B cell (primary cell): ENCODE results near the gene PAK4. TPM values are rescaled to one million over a fixed set of nuclear protein-coding genes. Genes with fewer than 3 reads are reported as not detected.
A peak's percentile ranks its signal among the peaks of the same experiment; 100 is the strongest.

ENCODE experiments used
- ATAC-seq: fragments of 200-7000 bp; cut with Tn5 transposase; one replicate; pipeline ENCODE4 v1.10.0; 2021; ENCODE audit warnings: low read depth, mild to moderate bottlenecking, moderate number of reproducible peaks, moderate library complexity
- CTCF ChIA-PET: fragments of 350-600 bp; sonication (Branson Sonifier 250); formaldehyde crosslinking; loops from one replicate; lab custom pipeline; 2021; ENCODE audit warnings: antibody characterized with exemption, inconsistent platforms; lab: Charles Lee
- POLR2A ChIA-PET: fragments of 350-600 bp; sonication (Branson Sonifier 250); formaldehyde crosslinking; loops from one replicate; lab custom pipeline; 2021; ENCODE audit warnings: antibody characterized with exemption; lab: Charles Lee
- DNase-seq: peaks from one replicate; pipeline ENCODE4 v3.0.0; 2013
- H2AFZ ChIP-seq: 2 replicates; pipeline ENCODE4 v1.6.1; 2012; ENCODE audit warnings: mild to moderate bottlenecking, low read depth, low read length; ENCODE audit not compliant: insufficient read depth, poor library complexity, severe bottlenecking
- H3K27ac ChIP-seq, 2 donors: 1 replicate in 1 of 2; 2 replicates in 1 of 2; pipeline ENCODE4 v1.5.1; 2012 to 2013; ENCODE audit warnings: low read length in 2 of 2, mild to moderate bottlenecking in 2 of 2, moderate library complexity in 1 of 2
- H3K27me3 ChIP-seq, 4 experiments: fragments of 200-600 bp in 1 of 4; sonication (generic) in 1 of 4; replicated peaks in 1 of 4; 1 replicate in 2 of 4; 2 replicates in 2 of 4; pipeline versions ENCODE4 v1.6.1 to v1.7.0; 2013 to 2016; ENCODE audit warnings: low read length in 3 of 4, mild to moderate bottlenecking in 2 of 4, mixed read lengths in 1 of 4, moderate library complexity in 1 of 4; ENCODE audit not compliant: insufficient read depth in 4 of 4, control insufficient read depth in 3 of 4; ENCODE audit errors: control extremely low read depth in 1 of 4
- H3K36me3 ChIP-seq, 2 experiments: replicated peaks in 1 of 2; 1 replicate in 1 of 2; 2 replicates in 1 of 2; pipeline versions ENCODE4 v1.6.1 to v1.7.1; 2013; ENCODE audit warnings: low read length in 1 of 2; ENCODE audit not compliant: insufficient read depth in 2 of 2, control insufficient read depth in 1 of 2; ENCODE audit errors: control extremely low read depth in 1 of 2, extremely low read depth in 1 of 2
- H3K4me1 ChIP-seq, 2 donors: fragments of 200-600 bp in 1 of 2; sonication (generic) in 1 of 2; 1 replicate in 1 of 2; 2 replicates in 1 of 2; pipeline versions ENCODE4 v1.5.1 to v1.6.1; 2013 to 2017; ENCODE audit warnings: low read length in 2 of 2; ENCODE audit not compliant: control insufficient read depth in 2 of 2, insufficient read depth in 2 of 2
- H3K4me2 ChIP-seq: replicated peaks from 2 replicates; pipeline ENCODE3; 2012; ENCODE audit warnings: mild to moderate bottlenecking, low read depth, low read length; ENCODE audit not compliant: poor library complexity, severe bottlenecking
- H3K4me3 ChIP-seq, 5 experiments: fragments of 200-600 bp in 1 of 5; sonication (generic) in 1 of 5; 1 replicate in 3 of 5; 2 replicates in 2 of 5; pipeline versions ENCODE4 v1.5.1 to v1.7.0; 2011 to 2016; ENCODE audit warnings: low read length in 4 of 5, mild to moderate bottlenecking in 4 of 5, low read depth in 2 of 5, control low read depth in 1 of 5, moderate library complexity in 1 of 5; ENCODE audit not compliant: insufficient read depth in 1 of 5; ENCODE audit errors: control extremely low read depth in 1 of 5, extremely low read depth in 1 of 5
- H3K79me2 ChIP-seq: fragments of 200-600 bp; sonication (generic); one replicate; pipeline ENCODE4 v1.6.0; 2016; ENCODE audit warnings: low read length; ENCODE audit not compliant: control insufficient read depth, insufficient read depth
- H3K9ac ChIP-seq: fragments of 200-600 bp; sonication (generic); 2 replicates; pipeline ENCODE4 v1.6.1; 2017; ENCODE audit warnings: mild to moderate bottlenecking, low read length, moderate library complexity
- H3K9me3 ChIP-seq, 3 donors: one replicate each; pipeline versions ENCODE4 v1.6.1 to v1.7.1; 2013; ENCODE audit warnings: low read length in 2 of 3; ENCODE audit not compliant: control insufficient read depth in 2 of 3, insufficient read depth in 1 of 3; ENCODE audit errors: control extremely low read depth in 1 of 3
- H4K20me1 ChIP-seq: 2 replicates; pipeline ENCODE4 v1.6.0; 2012; ENCODE audit warnings: mild to moderate bottlenecking, low read length; ENCODE audit not compliant: insufficient read depth, control insufficient read depth, poor library complexity, severe bottlenecking
- H3K27ac Mint-ChIP-seq: one replicate; pipeline ENCODE4 v1.8.0; 2021; ENCODE audit warnings: mixed read lengths
- H3K27me3 Mint-ChIP-seq: one replicate; pipeline ENCODE4 v1.8.0; 2021; ENCODE audit warnings: mixed read lengths
- H3K4me1 Mint-ChIP-seq: one replicate; pipeline ENCODE4 v1.8.0; 2021; ENCODE audit warnings: mixed read lengths
- H3K4me3 Mint-ChIP-seq: one replicate; pipeline ENCODE4 v1.8.0; 2021; ENCODE audit warnings: mixed read lengths
- H3K9me3 Mint-ChIP-seq: one replicate; pipeline ENCODE4 v1.8.0; 2022; ENCODE audit warnings: mixed read lengths; ENCODE audit not compliant: insufficient read depth
- CTCF ChIP-seq: fragments of 200-600 bp; IDR thresholded peaks from one replicate; pipeline ENCODE4 v1.8.0; 2022; ENCODE audit warnings: antibody characterized with exemption, mild to moderate bottlenecking
- EZH2 ChIP-seq: IDR thresholded peaks from 2 replicates; pipeline ENCODE4 v1.6.1; 2012; ENCODE audit warnings: borderline replicate concordance, low read depth, mild to moderate bottlenecking, moderate library complexity, low read length; ENCODE audit not compliant: insufficient read depth, poor library complexity, severe bottlenecking
- WGBS: methylation state at CpG from one replicate; pipeline ENCODE4 v1.1.5; 2013; ENCODE audit warnings: missing lambda C conversion rate; ENCODE audit not compliant: insufficient coverage; 5-methylcytosine and 5-hydroxymethylcytosine counted together
- intact Hi-C: fragments of 100-400 bp; cut with micrococcal nuclease; formaldehyde crosslinking; loops from one replicate; pipeline ENCODE4 v1.10.0; 2022
- polyA plus RNA-seq: library from polyadenylated mRNA; depleted of rRNA; stranded (reverse); fragments of >200 nt; gene quantifications from 2 replicates; pipeline ENCODE4 v1.2.3, GENCODE V29; 2012
- total RNA-seq, 2 donors: library from RNA; stranded (reverse); fragments of 120-200 nt in 1 of 2; gene quantifications; 1 replicate in 1 of 2; 2 replicates in 1 of 2; pipeline versions ENCODE4 v1.2.3 to v1.2.4, GENCODE V29; 2013 to 2022

PAK4 gene
- total and polyA plus RNA-seq, 2 donors (not counting 1 experiment from before 2014, with no cell fraction given): 12.0 to 23.3 TPM

GRCh38 chr19:39131255-39131755 is 5.7 kb downstream of the PAK4 start:
- ATAC-seq: no peak
- Histone ChIP-seq H3K9me3 (no peaks in the 10 kb centered on the region), H3K79me2 (peaks cover 53% of the 10 kb centered on the region), H3K36me3 (no peaks in the 10 kb centered on the region), H3K9ac (no peak overlapping the region), H3K4me1 (peaks cover 0 to 14% of the 10 kb centered on the region in 2 donors), H2AFZ (no peak overlapping the region), H3K4me2 (peak overlapping the region; percentile 32), H3K4me3 (no peak overlapping the region), H4K20me1 (peaks cover 24% of the 10 kb centered on the region), H3K27ac (no peak overlapping the region), H3K27me3 (no peaks in the 10 kb centered on the region)
- Mint-ChIP-seq H3K27me3 (no peaks in the 10 kb centered on the region), H3K4me1 (peaks cover 49% of the 10 kb centered on the region), H3K27ac (peak overlapping the region; percentile 74), H3K4me3 (no peak overlapping the region), H3K9me3 (no peaks in the 10 kb centered on the region)
- no peak for DNase-seq
- POLR2A ChIA-PET: no interaction called here
- TF ChIP-seq EZH2: no peak
- TF ChIP-seq CTCF: no peak
- 3% methylated on average over 14 of the region's 18 CpGs for WGBS
- intact Hi-C loops: no loop called here
- CTCF ChIA-PET: interaction anchor here (1.3 to 2.2 kb wide), 2 partner anchors 9 to 20 kb away, joined by 3 to 8 read pairs; no protein-coding TSS in a partner anchor

DNA sequence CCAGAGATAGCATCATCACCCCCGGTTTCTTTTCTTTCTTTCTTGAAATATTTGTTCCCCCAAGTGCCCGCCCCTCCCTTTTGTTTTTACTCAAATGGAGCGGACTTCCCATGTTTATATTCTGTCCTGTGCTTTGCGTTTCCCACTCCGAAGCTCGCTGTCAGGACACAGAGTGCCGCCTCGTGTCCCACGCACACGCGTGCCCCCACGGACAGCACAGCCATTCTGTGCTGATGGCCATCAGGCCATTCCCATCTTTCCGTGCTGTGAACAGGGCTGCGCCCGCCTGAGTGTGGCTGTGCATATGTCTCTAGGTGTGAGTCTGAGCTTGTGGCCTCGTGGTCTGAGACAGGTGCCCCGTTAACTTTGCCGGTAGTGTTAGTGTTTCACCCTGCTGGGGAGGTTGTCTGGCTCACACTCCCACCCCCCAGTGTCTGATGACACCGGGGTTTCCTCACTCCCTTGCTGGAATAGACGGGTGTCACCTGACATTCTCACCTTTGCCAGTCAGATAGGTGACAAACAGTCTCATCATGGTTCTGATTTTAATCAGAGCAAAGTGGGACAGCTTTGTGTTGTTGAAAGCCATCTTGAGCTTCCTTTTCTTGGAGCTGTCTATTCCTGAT is 6.9 kb downstream of the PAK4 start:
- no peak overlapping the region for H2AFZ ChIP-seq
- H4K20me1 ChIP-seq: peaks cover 30% of the 10 kb centered on the region
- no peaks in the 10 kb centered on the region for H3K36me3 ChIP-seq
- Mint-ChIP-seq H3K4me1 (peaks cover 47% of the 10 kb centered on the region), H3K9me3 (no peaks in the 10 kb centered on the region), H3K27ac (no peak overlapping the region), H3K4me3 (no peak overlapping the region), H3K27me3 (no peaks in the 10 kb centered on the region)
- H3K4me1 ChIP-seq: peaks cover 0 to 14% of the 10 kb centered on the region in 2 donors
- intact Hi-C loops: no loop called here
- H3K79me2 ChIP-seq: peaks cover 64% of the 10 kb centered on the region
- TF ChIP-seq EZH2 (no peak), CTCF (no peak)
- no peak overlapping the region for H3K27ac ChIP-seq
- no peak overlapping the region for H3K9ac ChIP-seq
- POLR2A ChIA-PET: no interaction called here
- ATAC-seq: no peak
- no peak overlapping the region for H3K4me3 ChIP-seq
- whole genome bisulfite sequencing: 95% methylated on average over 15 of the region's 20 CpGs
- H3K4me2 ChIP-seq: no peak overlapping the region
- H3K27me3 ChIP-seq: no peaks in the 10 kb centered on the region
- CTCF ChIA-PET: interaction anchor here (0.9 to 2.2 kb wide), 2 partner anchors 21 to 375 kb away, joined by 3 to 8 read pairs; no protein-coding TSS in a partner anchor
- DNase-seq: no peak
- H3K9me3 ChIP-seq: no peaks in the 10 kb centered on the region
